Fibroblast of pulmonary artery (primary cell): ENCODE measurements around the gene CMSS1.

ENCODE experiments used
- DNase-seq: peaks from one replicate; pipeline ENCODE4 v3.0.0-alpha.2; 2010; ENCODE audit warnings: low read depth
- H3K4me3 ChIP-seq: replicated peaks from 2 replicates; pipeline ENCODE4 v1.5.1; 2011; ENCODE audit warnings: low read depth, mild to moderate bottlenecking, control low read depth, low read length, moderate library complexity
- TF ChIP-seq, protein P1 (sequence below): IDR thresholded peaks from 2 replicates; pipeline ENCODE4 v1.5.1; 2011; ENCODE audit warnings: mild to moderate bottlenecking, control low read depth, low read length, inconsistent platforms; ENCODE audit errors: missing control alignments

Gene CMSS1

DNA sequence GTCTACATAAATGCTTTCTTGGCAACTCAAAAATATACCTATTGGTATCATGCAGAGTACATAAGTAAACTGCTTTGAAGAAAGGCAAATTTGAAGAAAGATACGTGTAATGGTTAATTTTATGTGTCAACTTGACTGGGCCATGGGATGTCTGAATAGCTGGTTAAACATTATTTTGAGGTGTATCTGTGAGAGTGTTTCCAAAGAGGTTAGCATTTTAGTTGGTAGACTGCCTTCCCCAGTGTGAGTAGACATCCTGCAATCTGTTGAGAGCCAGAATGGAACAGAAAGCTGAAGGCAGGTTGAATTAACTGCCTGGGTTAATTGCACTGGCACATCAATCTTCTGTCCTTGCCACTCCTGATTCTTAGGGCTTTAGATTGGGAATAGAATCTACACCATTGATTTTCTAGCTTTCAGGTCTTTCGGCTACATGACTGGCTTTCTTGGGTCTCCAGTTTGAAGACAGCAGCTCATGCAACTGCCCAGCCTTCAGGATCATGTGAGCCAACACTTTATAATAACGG, 98.3 kb downstream of the CMSS1 start:
- no peak for DNase-seq
- no peak overlapping the region for H3K4me3 ChIP-seq
- TF ChIP-seq, protein P1, sequence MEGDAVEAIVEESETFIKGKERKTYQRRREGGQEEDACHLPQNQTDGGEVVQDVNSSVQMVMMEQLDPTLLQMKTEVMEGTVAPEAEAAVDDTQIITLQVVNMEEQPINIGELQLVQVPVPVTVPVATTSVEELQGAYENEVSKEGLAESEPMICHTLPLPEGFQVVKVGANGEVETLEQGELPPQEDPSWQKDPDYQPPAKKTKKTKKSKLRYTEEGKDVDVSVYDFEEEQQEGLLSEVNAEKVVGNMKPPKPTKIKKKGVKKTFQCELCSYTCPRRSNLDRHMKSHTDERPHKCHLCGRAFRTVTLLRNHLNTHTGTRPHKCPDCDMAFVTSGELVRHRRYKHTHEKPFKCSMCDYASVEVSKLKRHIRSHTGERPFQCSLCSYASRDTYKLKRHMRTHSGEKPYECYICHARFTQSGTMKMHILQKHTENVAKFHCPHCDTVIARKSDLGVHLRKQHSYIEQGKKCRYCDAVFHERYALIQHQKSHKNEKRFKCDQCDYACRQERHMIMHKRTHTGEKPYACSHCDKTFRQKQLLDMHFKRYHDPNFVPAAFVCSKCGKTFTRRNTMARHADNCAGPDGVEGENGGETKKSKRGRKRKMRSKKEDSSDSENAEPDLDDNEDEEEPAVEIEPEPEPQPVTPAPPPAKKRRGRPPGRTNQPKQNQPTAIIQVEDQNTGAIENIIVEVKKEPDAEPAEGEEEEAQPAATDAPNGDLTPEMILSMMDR, result no peak

DNA sequence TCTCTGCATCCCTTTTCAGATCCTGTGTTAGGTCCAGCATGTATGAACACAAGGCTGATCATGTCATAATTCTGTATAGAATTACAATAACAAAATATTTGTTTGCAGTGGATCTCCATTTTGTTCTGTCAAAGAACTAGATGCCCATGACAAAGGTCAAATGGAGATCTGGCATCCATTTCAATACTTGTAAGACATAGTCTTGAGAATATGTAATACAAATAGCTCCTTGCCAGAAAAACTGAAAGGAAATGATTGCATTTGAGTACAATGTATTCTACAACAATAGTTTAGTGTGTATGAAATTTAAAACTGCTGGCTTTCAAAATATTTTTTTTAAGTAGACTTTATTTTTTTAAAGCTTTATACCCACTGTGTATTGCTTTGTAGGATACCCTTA, 101.1 kb downstream of the CMSS1 start:
- DNase-seq, result peak; percentile 77
- TF ChIP-seq, protein P1, result no peak
- H3K4me3 ChIP-seq, result no peak overlapping the region

DNA sequence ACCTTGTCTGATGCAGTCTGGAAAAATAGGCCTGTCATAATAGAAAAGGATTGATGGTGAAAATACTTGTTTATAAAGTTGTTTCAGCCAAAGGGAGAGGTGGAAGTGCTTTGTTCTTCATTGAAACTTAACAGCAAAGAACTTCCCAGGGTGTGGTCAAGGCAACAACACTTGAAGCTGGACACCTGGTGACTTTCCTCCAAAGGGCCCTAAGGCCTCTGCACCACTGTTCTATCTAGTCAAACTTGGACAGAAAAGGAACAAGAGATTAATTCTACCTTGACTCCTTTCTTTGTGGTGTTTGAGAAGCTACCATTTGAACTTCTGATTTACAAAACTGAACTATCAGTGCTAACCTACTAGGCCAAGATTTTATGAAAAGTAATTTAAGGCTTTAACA, 102.0 kb downstream of the CMSS1 start:
- H3K4me3 ChIP-seq, result no peak overlapping the region
- DNase-seq, result no peak
- TF ChIP-seq, protein P1, result no peak

DNA sequence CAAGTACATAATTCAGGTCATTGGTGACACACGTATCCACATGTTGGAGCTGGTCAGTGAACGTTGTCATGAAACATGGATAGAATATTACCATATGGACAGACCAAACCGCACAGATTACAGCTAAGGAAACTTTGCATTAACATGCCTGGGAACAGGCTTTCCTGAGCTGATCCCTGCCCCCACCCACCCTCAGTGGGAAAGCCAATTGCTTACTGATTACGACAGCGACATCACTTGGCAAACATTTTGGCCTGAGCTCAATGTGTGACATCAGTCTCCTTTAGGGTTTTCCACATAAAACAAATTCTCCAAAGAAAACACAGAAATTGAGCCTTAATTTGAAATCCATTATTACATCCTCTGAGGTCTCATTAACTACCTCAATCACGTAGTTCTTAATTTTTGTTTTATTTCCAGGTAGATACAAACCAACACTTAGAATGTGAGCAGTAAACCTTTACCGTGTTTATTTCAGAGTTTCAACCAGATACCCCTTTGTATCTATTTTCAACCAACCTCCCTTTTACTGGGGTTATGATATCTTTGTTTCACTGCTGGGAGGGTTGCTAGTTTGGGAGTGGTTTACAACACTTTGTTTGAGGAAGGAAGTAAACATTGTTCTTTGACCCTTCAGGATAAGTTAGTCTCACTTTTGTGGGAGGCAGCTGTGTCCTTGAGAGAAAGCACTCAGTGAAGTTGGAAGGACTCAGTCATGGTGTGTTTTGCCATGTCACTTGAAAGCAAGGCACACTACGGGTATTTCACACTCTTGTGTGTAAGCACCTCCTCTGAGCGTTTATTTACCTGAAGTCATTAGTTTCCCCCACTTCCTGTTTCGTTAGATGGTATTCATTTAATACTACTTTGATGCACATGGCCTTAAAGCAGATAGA, 103.1 kb downstream of the CMSS1 start:
- DNase-seq, result peak; percentile 83
- TF ChIP-seq, protein P1, result no peak

DNA sequence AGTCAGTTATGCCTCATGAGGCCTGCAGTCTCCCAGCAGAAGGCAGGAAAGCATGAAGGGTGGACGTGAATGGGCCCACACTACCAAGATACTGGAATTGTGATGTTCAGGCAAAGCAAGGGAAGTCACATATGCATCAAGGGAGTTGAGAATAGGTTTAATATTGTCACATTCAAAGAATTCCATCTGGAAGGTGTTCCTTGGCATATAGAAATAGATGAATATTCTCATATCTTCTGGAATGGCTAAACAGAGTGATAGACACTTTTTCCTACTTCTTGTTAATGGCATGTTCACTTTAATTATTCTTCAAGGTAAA, 103.7 kb downstream of the CMSS1 start:
- TF ChIP-seq, protein P1, result no peak

More for the DNA sequence above, 103.1 kb downstream of the CMSS1 start:
- H3K4me3 ChIP-seq, result no peak overlapping the region

DNA sequence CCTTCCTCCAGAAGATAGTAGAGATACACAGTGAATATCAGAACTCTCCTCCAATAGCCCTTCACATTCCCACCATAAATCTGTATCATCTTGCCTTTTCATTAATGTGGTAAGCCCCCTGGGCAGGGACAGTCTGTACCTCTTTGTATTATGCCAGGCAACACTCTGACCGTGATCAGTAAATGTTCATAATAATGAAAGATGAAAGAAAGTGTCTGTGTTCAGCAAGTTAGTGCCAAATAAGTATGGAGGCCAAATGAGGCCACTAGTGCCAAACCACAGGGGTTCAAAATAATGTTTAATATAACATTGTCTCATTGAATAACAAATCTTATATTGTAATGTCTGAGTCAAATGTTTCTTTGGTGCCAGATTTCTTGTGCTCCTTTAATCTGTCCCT, 104.3 kb downstream of the CMSS1 start:
- H3K4me3 ChIP-seq, result no peak overlapping the region
- TF ChIP-seq, protein P1, result no peak
- no peak for DNase-seq

More for the DNA sequence above, 103.7 kb downstream of the CMSS1 start:
- no peak for DNase-seq
- no peak overlapping the region for H3K4me3 ChIP-seq
